C4-2B (cell line): Measurements from ENCODE around the gene CSRNP3.

Source experiments
- CTCF ChIP-seq: fragments of 450-650 bp; conservative IDR thresholded peaks from 2 replicates; pipeline ENCODE4 v1.5.1; 2017; ENCODE audit warnings: mild to moderate bottlenecking
- ZFX ChIP-seq: fragments of 450-650 bp; IDR thresholded peaks from 2 replicates; pipeline ENCODE4 v1.6.1; 2017

- TF ChIP-seq CTCF: no peak
- no peak for TF ChIP-seq ZFX
These were observed 140.2 kb downstream of the CSRNP3 start for GRCh38 chr2:165609672-165610071.
